Lung (tissue), 12 donors: ENCODE measurements around the gene TTC7B. TPM values are rescaled to one million over a fixed set of nuclear protein-coding genes. Genes with fewer than 3 reads are reported as not detected.
A peak's percentile ranks its signal among the peaks of the same experiment; 100 is the strongest.

Experiments used
- ATAC-seq: fragments of 200-7000 bp; cut with Tn5 transposase; one replicate; pipeline ENCODE4 v1.9.1; 2020; ENCODE audit warnings: moderate number of reproducible peaks; ENCODE audit not compliant: insufficient read depth, low FRiP score
- DNase-seq, 3 donors: peaks; one replicate each; pipeline ENCODE4 v3.0.0-alpha.2; 2013 to 2017
- H3K27ac ChIP-seq, 2 donors: one replicate each; pipeline ENCODE4 v1.5.1; 2013; ENCODE audit warnings: mild to moderate bottlenecking in 2 of 2, moderate library complexity in 2 of 2, control low read depth in 1 of 2, inconsistent platforms in 1 of 2, low read depth in 1 of 2, low read length in 1 of 2
- H3K27me3 ChIP-seq, 3 donors: one replicate each; pipeline ENCODE4 v1.5.1; 2013; ENCODE audit warnings: low read length in 2 of 3; ENCODE audit not compliant: control insufficient read depth in 3 of 3, insufficient read depth in 3 of 3
- H3K36me3 ChIP-seq, 4 donors: one replicate each; pipeline ENCODE4 v1.5.1; 2013; ENCODE audit warnings: low read length in 4 of 4, mild to moderate bottlenecking in 1 of 4, moderate library complexity in 1 of 4; ENCODE audit not compliant: control insufficient read depth in 4 of 4, insufficient read depth in 4 of 4
- H3K4me1 ChIP-seq, 5 donors: one replicate each; pipeline ENCODE4 v1.5.1; 2013; ENCODE audit warnings: low read length in 5 of 5, mild to moderate bottlenecking in 2 of 5, moderate library complexity in 1 of 5; ENCODE audit not compliant: control insufficient read depth in 5 of 5, insufficient read depth in 5 of 5
- H3K4me3 ChIP-seq: one replicate; pipeline ENCODE4 v1.5.1; 2013; ENCODE audit warnings: mild to moderate bottlenecking, control low read depth, moderate library complexity
- H3K9ac ChIP-seq, 2 donors: one replicate each; pipeline ENCODE4 v1.5.1; 2013; ENCODE audit warnings: low read length in 2 of 2, control low read depth in 1 of 2; ENCODE audit not compliant: insufficient read depth in 1 of 2
- H3K9me3 ChIP-seq, 4 donors: one replicate each; pipeline ENCODE4 v1.5.1; 2013; ENCODE audit warnings: low read length in 3 of 4, mild to moderate bottlenecking in 1 of 4, moderate library complexity in 1 of 4; ENCODE audit not compliant: control insufficient read depth in 4 of 4, insufficient read depth in 3 of 4
- CTCF ChIP-seq: IDR thresholded peaks from 2 replicates; pipeline ENCODE4 v1.5.1; 2012; ENCODE audit warnings: mild to moderate bottlenecking; ENCODE audit errors: control extremely low read depth, extremely low read depth
- WGBS, 2 donors: extraction: QIAGEN DNeasy Blood & Tissue Kit; methylation state at CpG; one replicate each; pipeline ENCODE4 v1.1.7; 2013; 5-methylcytosine and 5-hydroxymethylcytosine counted together
- polyA plus RNA-seq, 2 donors: library from polyadenylated mRNA; stranded (reverse); fragments of 200-250 nt; gene quantifications; one replicate each; pipeline ENCODE4 v1.2.1, GENCODE V29; 2013
- total RNA-seq, 2 donors: library from RNA; depleted of rRNA in 1 of 2; stranded (reverse); fragments of >200 nt in 1 of 2; gene quantifications; one replicate each; pipeline ENCODE4 v1.2.1, GENCODE V29; 2014 to 2021
- donor health status: control.
- donor health status: control.
- donor health status: Bipolar disorder and iron deficiency.
- donor health status: healthy.
- donor health status: DM: yes; HTN: yes; CAD: no.

Gene TTC7B
- total and polyA plus RNA-seq, 4 donors: 11.0 to 39.6 (median 23.0) TPM

DNA sequence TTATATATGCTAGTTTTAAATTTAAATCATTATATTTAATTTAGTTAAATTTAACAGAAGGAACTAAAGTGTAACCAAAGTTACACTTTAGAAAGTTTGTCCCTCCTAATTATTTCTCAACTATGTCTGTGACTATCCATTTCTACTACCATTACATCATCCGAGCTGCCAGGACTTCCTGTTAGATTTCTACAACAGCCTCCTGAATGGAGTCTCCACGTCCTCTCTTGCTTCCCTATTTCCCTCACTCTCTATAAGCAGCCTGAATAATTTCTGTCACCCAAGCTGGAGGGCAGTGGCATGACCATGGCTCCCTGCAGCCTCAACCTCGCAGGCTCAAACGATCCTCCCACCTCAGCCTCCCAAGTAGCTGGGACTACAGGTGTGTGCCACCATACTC lies 84.1 kb downstream of the TTC7B start:
- Histone ChIP-seq H3K9ac (no peak overlapping the region), H3K27ac (no peak overlapping the region), H3K4me3 (no peak overlapping the region), H3K36me3 (no peaks in the 10 kb centered on the region), H3K4me1 (peaks cover 0 to 2% (median 0%) of the 10 kb centered on the region in 5 donors), H3K27me3 (no peaks in the 10 kb centered on the region), H3K9me3 (peaks cover 0 to 1% (median 0%) of the 10 kb centered on the region in 4 donors)
- no peak for TF ChIP-seq CTCF
- WGBS, 2 donors: 48 to 69% methylated on average over 4 of the region's 4 CpGs
- DNase-seq: no peak
- peak; percentile 53 for ATAC-seq

DNA sequence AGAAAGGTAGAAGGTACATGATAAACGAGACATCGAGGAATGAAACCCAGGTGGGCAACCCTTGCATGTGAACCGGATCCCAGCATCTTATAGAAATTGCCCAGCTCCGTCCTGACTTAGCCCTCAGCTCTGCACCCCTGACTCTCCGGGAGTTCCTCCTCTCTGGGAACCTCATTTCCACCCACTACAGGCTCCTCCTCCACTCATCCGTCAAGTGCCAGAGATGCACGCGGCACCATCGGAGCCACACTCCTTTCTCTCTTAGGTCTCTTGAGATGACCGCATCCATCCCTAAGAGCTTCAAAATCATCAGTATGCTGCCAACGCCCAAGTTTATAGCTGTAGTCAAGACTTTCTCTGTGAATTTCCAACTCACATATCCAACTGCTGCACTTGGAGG lies 84.7 kb downstream of the TTC7B start:
- Histone ChIP-seq H3K9ac (no peak overlapping the region), H3K9me3 (peaks cover 0 to 1% (median 0%) of the 10 kb centered on the region in 4 donors), H3K27me3 (no peaks in the 10 kb centered on the region), H3K36me3 (no peaks in the 10 kb centered on the region), H3K4me3 (no peak overlapping the region), H3K27ac (no peak overlapping the region), H3K4me1 (peaks cover 0 to 2% (median 0%) of the 10 kb centered on the region in 5 donors)
- no peak for DNase-seq
- no peak for ATAC-seq
- no peak for TF ChIP-seq CTCF
- 82 to 87% methylated on average over 11 of the region's 11 CpGs for WGBS, 2 donors

GRCh38 chr14:90730206-90730766 lies 85.9 kb downstream of the TTC7B start:
- no peak for TF ChIP-seq CTCF
- H3K9ac ChIP-seq: no peak overlapping the region
- DNase-seq (no peak), ATAC-seq (no peak)
- no peaks in the 10 kb centered on the region for H3K36me3 ChIP-seq
- H3K27ac ChIP-seq: no peak overlapping the region
- H3K27me3 ChIP-seq: no peaks in the 10 kb centered on the region
- peaks cover 0 to 1% (median 0%) of the 10 kb centered on the region in 4 donors for H3K9me3 ChIP-seq
- WGBS, 2 donors: 87 to 89% methylated on average over 9 of the region's 9 CpGs
- no peak overlapping the region for H3K4me3 ChIP-seq
- peaks cover 0 to 2% (median 0%) of the 10 kb centered on the region in 5 donors for H3K4me1 ChIP-seq

DNA sequence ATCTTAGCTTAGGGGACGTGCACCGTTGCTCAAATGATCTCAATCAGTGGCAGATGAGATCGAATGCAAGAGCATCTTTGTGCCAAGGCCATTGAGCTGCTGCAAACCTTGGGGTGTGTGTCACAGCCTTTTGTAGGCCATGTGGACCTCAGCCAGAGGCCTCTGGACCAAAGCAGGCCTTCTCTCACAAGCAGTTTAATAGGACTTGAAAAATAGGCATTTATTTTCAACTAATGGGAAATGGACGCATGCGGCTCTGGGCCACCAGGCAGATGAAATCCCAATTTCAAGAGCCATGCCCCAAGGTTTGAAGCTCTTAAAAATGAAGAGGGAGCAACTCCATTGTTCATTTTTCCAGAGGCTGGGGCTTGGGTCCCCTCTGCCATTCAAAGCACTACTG lies 87.3 kb downstream of the TTC7B start:
- H3K4me3 ChIP-seq: no peak overlapping the region
- WGBS, 2 donors: 94 to 96% methylated on average over 5 of the region's 5 CpGs
- no peak for ATAC-seq
- no peak overlapping the region for H3K9ac ChIP-seq
- H3K9me3 ChIP-seq: peaks cover 0 to 1% (median 0%) of the 10 kb centered on the region in 4 donors
- DNase-seq: no peak
- H3K36me3 ChIP-seq: no peaks in the 10 kb centered on the region
- H3K27ac ChIP-seq: no peak overlapping the region
- peaks cover 0 to 2% (median 0%) of the 10 kb centered on the region in 5 donors for H3K4me1 ChIP-seq
- no peak for TF ChIP-seq CTCF
- H3K27me3 ChIP-seq: no peaks in the 10 kb centered on the region
